OCI-LY1 (cell line): ENCODE results near the gene ANKFN1.

Experiments
- H2AFZ ChIP-seq: fragments of 200-600 bp; sonication (generic), shearing (Covaris generic); 2 replicates; pipeline ENCODE4 v1.6.0; 2014; ENCODE audit warnings: antibody characterized with exemption, mild to moderate bottlenecking, low read length
- H3F3A ChIP-seq: fragments of 200-600 bp; sonication (generic), shearing (Covaris generic); 2 replicates; pipeline ENCODE4 v1.6.0; 2014; ENCODE audit warnings: mild to moderate bottlenecking, antibody characterized with exemption, low read length, moderate library complexity; ENCODE audit not compliant: insufficient read depth
- H3K27ac ChIP-seq: fragments of 200-600 bp; sonication (generic); 2 replicates; pipeline ENCODE4 v1.5.1; 2014; ENCODE audit warnings: low read length, mixed run types, mild to moderate bottlenecking, low read depth; ENCODE audit not compliant: poor library complexity, severe bottlenecking
- H3K27me3 ChIP-seq: fragments of 200-600 bp; sonication (generic); 2 replicates; pipeline ENCODE4 v1.6.0; 2014; ENCODE audit warnings: antibody characterized with exemption, mild to moderate bottlenecking, low read length, moderate library complexity; ENCODE audit not compliant: insufficient read depth
- H3K36me3 ChIP-seq: fragments of 200-600 bp; sonication (generic); 2 replicates; pipeline ENCODE4 v1.6.1; 2014; ENCODE audit warnings: mild to moderate bottlenecking, antibody characterized with exemption, low read length, moderate library complexity, mixed read lengths; ENCODE audit not compliant: insufficient read depth
- H3K4me1 ChIP-seq: fragments of 200-600 bp; sonication (generic); 2 replicates; pipeline ENCODE4 v1.5.1; 2014; ENCODE audit warnings: mild to moderate bottlenecking, low read length, moderate library complexity; ENCODE audit not compliant: insufficient read depth, severe bottlenecking
- H3K4me2 ChIP-seq: fragments of 200-600 bp; sonication (generic), shearing (Covaris generic); 2 replicates; pipeline ENCODE4 v1.6.1; 2014; ENCODE audit warnings: low read length
- H3K4me3 ChIP-seq: fragments of 200-600 bp; sonication (generic); 2 replicates; pipeline ENCODE4 v1.5.1; 2014; ENCODE audit warnings: low read length, low read depth, mild to moderate bottlenecking, mixed read lengths; ENCODE audit not compliant: poor library complexity, severe bottlenecking
- H3K79me2 ChIP-seq: fragments of 200-600 bp; shearing (Covaris generic); 2 replicates; pipeline ENCODE4 v1.6.1; 2016; ENCODE audit warnings: mixed run types, low read length, mixed read lengths; ENCODE audit not compliant: insufficient read depth
- H3K9ac ChIP-seq: fragments of 200-600 bp; sonication (generic), shearing (Covaris generic); 2 replicates; pipeline ENCODE4 v1.6.1; 2014; ENCODE audit warnings: mild to moderate bottlenecking, low read length, mixed read lengths
- H3K9me2 ChIP-seq: fragments of 200-600 bp; sonication (generic), shearing (Covaris generic); 2 replicates; pipeline ENCODE4 v1.6.1; 2014; ENCODE audit warnings: low read depth, mild to moderate bottlenecking, low read length, mixed read lengths
- H3K9me3 ChIP-seq: fragments of 200-600 bp; shearing (Covaris generic); 2 replicates; pipeline ENCODE4 v1.6.1; 2014; ENCODE audit warnings: low read length, mixed read lengths
- H4K20me1 ChIP-seq: fragments of 200-600 bp; sonication (generic), shearing (Covaris generic); 2 replicates; pipeline ENCODE4 v1.6.0; 2016; ENCODE audit warnings: mild to moderate bottlenecking, low read length; ENCODE audit not compliant: insufficient read depth
- EZH2 ChIP-seq: fragments of 200-600 bp; sonication (generic), shearing (Covaris generic); IDR thresholded peaks from 2 replicates; pipeline ENCODE4 v1.8.0; 2017; ENCODE audit warnings: borderline replicate concordance, mixed run types, mild to moderate bottlenecking, antibody characterized with exemption, low read length, moderate library complexity, mixed read lengths
- TF ChIP-seq, protein P1 (sequence below): fragments of 200-600 bp; sonication (generic), shearing (Covaris generic); IDR thresholded peaks from 2 replicates; pipeline ENCODE4 v1.5.1; 2017; ENCODE audit warnings: mild to moderate bottlenecking, antibody characterized with exemption, low read length, moderate library complexity, mixed read lengths

ANKFN1 gene

DNA sequence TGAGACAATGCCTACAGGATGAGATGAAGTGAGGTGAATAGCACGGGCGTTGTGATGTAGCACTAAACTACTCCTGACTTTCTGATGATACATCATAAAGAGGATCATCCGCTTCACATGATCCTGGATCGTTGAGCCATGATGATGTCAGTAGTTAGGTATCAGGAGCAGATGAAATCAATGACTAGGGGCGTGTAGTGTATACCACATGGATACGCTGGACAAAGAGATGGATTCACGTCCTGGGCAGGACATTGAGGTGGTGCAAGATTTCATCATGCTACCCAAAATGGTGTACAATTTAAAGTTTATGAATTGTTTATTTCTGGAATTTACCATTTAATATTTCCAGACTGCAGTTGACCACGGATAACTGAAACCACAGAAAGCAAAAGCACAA, 156.6 kb downstream of the ANKFN1 start:
- Histone ChIP-seq H3F3A (no peaks in the 10 kb centered on the region), H3K27ac (no peak overlapping the region), H3K9me3 (no peaks in the 10 kb centered on the region), H4K20me1 (no peaks in the 10 kb centered on the region), H3K4me3 (no peak overlapping the region), H3K9me2 (no peaks in the 10 kb centered on the region), H3K27me3 (no peaks in the 10 kb centered on the region), H3K4me2 (no peak overlapping the region), H3K36me3 (no peaks in the 10 kb centered on the region), H3K4me1 (no peaks in the 10 kb centered on the region), H3K9ac (no peak overlapping the region), H2AFZ (no peak overlapping the region), H3K79me2 (no peaks in the 10 kb centered on the region)
- TF ChIP-seq, protein P1, sequence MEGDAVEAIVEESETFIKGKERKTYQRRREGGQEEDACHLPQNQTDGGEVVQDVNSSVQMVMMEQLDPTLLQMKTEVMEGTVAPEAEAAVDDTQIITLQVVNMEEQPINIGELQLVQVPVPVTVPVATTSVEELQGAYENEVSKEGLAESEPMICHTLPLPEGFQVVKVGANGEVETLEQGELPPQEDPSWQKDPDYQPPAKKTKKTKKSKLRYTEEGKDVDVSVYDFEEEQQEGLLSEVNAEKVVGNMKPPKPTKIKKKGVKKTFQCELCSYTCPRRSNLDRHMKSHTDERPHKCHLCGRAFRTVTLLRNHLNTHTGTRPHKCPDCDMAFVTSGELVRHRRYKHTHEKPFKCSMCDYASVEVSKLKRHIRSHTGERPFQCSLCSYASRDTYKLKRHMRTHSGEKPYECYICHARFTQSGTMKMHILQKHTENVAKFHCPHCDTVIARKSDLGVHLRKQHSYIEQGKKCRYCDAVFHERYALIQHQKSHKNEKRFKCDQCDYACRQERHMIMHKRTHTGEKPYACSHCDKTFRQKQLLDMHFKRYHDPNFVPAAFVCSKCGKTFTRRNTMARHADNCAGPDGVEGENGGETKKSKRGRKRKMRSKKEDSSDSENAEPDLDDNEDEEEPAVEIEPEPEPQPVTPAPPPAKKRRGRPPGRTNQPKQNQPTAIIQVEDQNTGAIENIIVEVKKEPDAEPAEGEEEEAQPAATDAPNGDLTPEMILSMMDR: no peak
- no peak for TF ChIP-seq EZH2

DNA sequence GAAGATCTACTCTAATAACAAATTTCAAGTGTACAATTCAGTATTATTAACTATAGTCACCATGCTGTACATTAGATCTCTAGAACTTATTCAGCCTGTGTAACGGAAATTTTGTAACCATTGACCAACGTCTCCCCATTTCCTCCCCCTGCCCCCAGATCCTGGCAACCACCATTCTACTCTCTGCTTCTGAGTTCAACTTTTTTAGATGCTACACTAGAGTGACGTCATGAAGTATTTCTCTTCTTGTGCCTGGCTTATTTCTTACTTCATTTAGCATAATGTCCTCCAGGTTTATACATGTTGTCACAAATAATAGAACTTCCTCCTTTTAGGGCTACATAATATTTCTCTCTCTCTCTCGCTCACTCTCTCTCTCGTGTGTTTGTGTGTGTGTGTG, 157.5 kb downstream of the ANKFN1 start:
- H4K20me1 ChIP-seq: no peaks in the 10 kb centered on the region
- H3K9me2 ChIP-seq: no peaks in the 10 kb centered on the region
- no peak overlapping the region for H3K27ac ChIP-seq
- H3K79me2 ChIP-seq: no peaks in the 10 kb centered on the region
- no peak overlapping the region for H3K9ac ChIP-seq
- no peaks in the 10 kb centered on the region for H3K9me3 ChIP-seq
- no peak overlapping the region for H3K4me3 ChIP-seq
- no peaks in the 10 kb centered on the region for H3K36me3 ChIP-seq
- H2AFZ ChIP-seq: no peak overlapping the region
- no peak overlapping the region for H3K4me2 ChIP-seq
- TF ChIP-seq EZH2: no peak
- TF ChIP-seq, protein P1: no peak
- H3K27me3 ChIP-seq: no peaks in the 10 kb centered on the region
- H3F3A ChIP-seq: no peaks in the 10 kb centered on the region
- no peaks in the 10 kb centered on the region for H3K4me1 ChIP-seq

- H3F3A ChIP-seq: no peaks in the 10 kb centered on the region
- no peaks in the 10 kb centered on the region for H4K20me1 ChIP-seq
- H2AFZ ChIP-seq: no peak overlapping the region
- H3K4me3 ChIP-seq: no peak overlapping the region
- H3K4me1 ChIP-seq: no peaks in the 10 kb centered on the region
- no peaks in the 10 kb centered on the region for H3K9me2 ChIP-seq
- H3K27ac ChIP-seq: no peak overlapping the region
- H3K27me3 ChIP-seq: no peaks in the 10 kb centered on the region
- no peaks in the 10 kb centered on the region for H3K36me3 ChIP-seq
- no peaks in the 10 kb centered on the region for H3K9me3 ChIP-seq
- H3K9ac ChIP-seq: no peak overlapping the region
- no peak overlapping the region for H3K4me2 ChIP-seq
- TF ChIP-seq, protein P1: no peak
- TF ChIP-seq EZH2: no peak
- H3K79me2 ChIP-seq: no peaks in the 10 kb centered on the region
These were observed 159.9 kb downstream of the ANKFN1 start for GRCh38 chr17:56313201-56313600.
